ENCODE data around the gene ATXN7. TPM values are rescaled to one million over a fixed set of nuclear protein-coding genes. Genes with fewer than 3 reads are reported as not detected.

Gene ATXN7
- total and polyA plus RNA-seq, 2 of the 13 experiments (the other 11 are each of a cell fraction or from before 2014, with no cell fraction given), result 13.8 to 20.0 TPM

- TF ChIP-seq TBX2 (CRISPR knock-in tag; IDR thresholded peaks at IDR 0.05; ENCODE audit: borderline replicate concordance), result no peak
- TF ChIP-seq ZNF710 (CRISPR knock-in tag; IDR thresholded peaks at IDR 0.05; ENCODE audit: borderline replicate concordance), result no peak
- no peak for TF ChIP-seq ZNF34 (CRISPR knock-in tag; IDR thresholded peaks at IDR 0.05; ENCODE audit: borderline replicate concordance)
- TF ChIP-seq ZNF563 (CRISPR knock-in tag; IDR thresholded peaks at IDR 0.05), result no peak
- no peak for TF ChIP-seq ZNF816 (CRISPR knock-in tag; IDR thresholded peaks at IDR 0.05; ENCODE audit: borderline replicate concordance)
These were observed 17.0 kb downstream of the ATXN7 start (continued) for GRCh38 chr3:63880653-63881052.

DNA sequence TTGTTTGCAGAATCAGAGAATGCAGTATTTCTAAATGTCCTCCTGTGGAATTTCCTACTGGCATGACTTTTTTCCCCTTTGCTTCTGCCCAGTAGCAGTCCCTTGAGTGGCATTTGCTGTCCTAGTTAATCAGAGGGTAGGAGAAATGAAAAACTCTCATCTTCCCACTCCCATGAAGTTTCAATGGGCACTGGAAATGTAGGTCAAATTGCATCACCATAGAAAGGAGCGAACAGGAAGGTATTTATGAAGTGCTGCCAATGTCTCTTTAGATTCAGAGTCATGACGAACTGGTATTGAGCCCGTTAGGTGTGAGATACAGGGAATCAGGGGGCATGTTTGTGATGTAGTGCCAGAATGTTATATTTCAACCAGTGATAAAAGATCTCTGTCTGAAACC, 23.2 kb downstream of the ATXN7 start:
- no peaks in the 10 kb centered on the region for H3K36me3 ChIP-seq (replicated peaks in 1 of 2; ENCODE audit: control insufficient read depth in 1 of 2, insufficient read depth in 2 of 2, low read length in 2 of 2)
- in situ Hi-C loops (cut with HindIII; ENCODE audit: extremely low pct_ligation_motif_present, low pct_unique_long_range_greater_than_20kb), result no loop called here
- H2AFZ ChIP-seq (ENCODE audit: low read length), result no peak overlapping the region
- H3K79me2 ChIP-seq (ENCODE audit: insufficient read depth, low read length), result peaks cover 9% of the 10 kb centered on the region
- POLR2A ChIA-PET, result interaction anchor here (0.6 kb wide), 1 partner anchor 20 kb away, joined by 4 read pairs; no protein-coding TSS in a partner anchor
- CTCF ChIA-PET (ENCODE audit: low intra/inter-chr PET ratio, low total read pairs), result no interaction called here
- BruUV-seq (replicated peaks), result no TSS peak
- 99% methylated on average over 3 of the region's 3 CpGs for WGBS (ENCODE audit: low lambda C conversion rate)
- H3K4me2 ChIP-seq (ENCODE audit: low read depth, low read length), result no peak overlapping the region
- FAIRE-seq (no peak), ATAC-seq (no peak), DNase-seq (ENCODE audit: low spot score) (no peak)
- TF ChIP-seq MEIS1 (CRISPR knock-in tag; IDR thresholded peaks at IDR 0.05; ENCODE audit: borderline replicate concordance), result no peak
- no peak overlapping the region for H3K4me3 ChIP-seq (replicated peaks in 1 of 3; ENCODE audit: insufficient read depth in 1 of 3, low read depth in 2 of 3, low read length in 3 of 3)
- no peaks in the 10 kb centered on the region for H4K20me1 ChIP-seq (ENCODE audit: insufficient read depth, low read length)
- H3K4me1 ChIP-seq (ENCODE audit: insufficient read depth, low read length), result peaks cover 9% of the 10 kb centered on the region
- no peaks in the 10 kb centered on the region for H3K27me3 ChIP-seq (ENCODE audit: control insufficient read depth in 1 of 2, insufficient read depth in 2 of 2, low read length in 2 of 2)
- intact Hi-C loops (cut with micrococcal nuclease; ENCODE audit: unreplicated experiment), result no loop called here
- no peak overlapping the region for H3K27ac ChIP-seq (ENCODE audit: extremely low read length, insufficient read depth, low read length)
- no peaks in the 10 kb centered on the region for H3K9me3 ChIP-seq (ENCODE audit: low read length)
- no peak overlapping the region for H3K9ac ChIP-seq (ENCODE audit: insufficient read depth, low read depth, low read length)

Data from HepG2 (cell line).